ENCODE measurements around the gene RNF152.

The RNF152 gene

GRCh38 chr18:61825386-61825785, 67.4 kb downstream of the RNF152 start:
- no peak for TF ChIP-seq CTCF (IDR thresholded peaks at IDR 0.05; ENCODE audit: insufficient read depth, low read depth, low read length, missing control alignments)
- H3K4me3 ChIP-seq (ENCODE audit: low read depth, low read length): no peak overlapping the region
- no peak for DNase-seq (ENCODE audit: low read depth)

GRCh38 chr18:61824733-61825363, 68.0 kb downstream of the RNF152 start:
- DNase-seq (ENCODE audit: low read depth): no peak
- TF ChIP-seq CTCF (IDR thresholded peaks at IDR 0.05; ENCODE audit: insufficient read depth, low read depth, low read length, missing control alignments): no peak
- no peak overlapping the region for H3K4me3 ChIP-seq (ENCODE audit: low read depth, low read length)

- DNase-seq (ENCODE audit: low read depth): no peak
- no peak for TF ChIP-seq CTCF (IDR thresholded peaks at IDR 0.05; ENCODE audit: insufficient read depth, low read depth, low read length, missing control alignments)
- H3K4me3 ChIP-seq (ENCODE audit: low read depth, low read length): no peak overlapping the region
Observed at GRCh38 chr18:61823595-61823994, 69.2 kb downstream of the RNF152 start.

GRCh38 chr18:61822879-61823278, 69.9 kb downstream of the RNF152 start:
- H3K4me3 ChIP-seq (ENCODE audit: low read depth, low read length): no peak overlapping the region
- TF ChIP-seq CTCF (IDR thresholded peaks at IDR 0.05; ENCODE audit: insufficient read depth, low read depth, low read length, missing control alignments): no peak

GRCh38 chr18:61821748-61822147, 71.1 kb downstream of the RNF152 start:
- no peak for DNase-seq (ENCODE audit: low read depth)
- no peak overlapping the region for H3K4me3 ChIP-seq (ENCODE audit: low read depth, low read length)
- no peak for TF ChIP-seq CTCF (IDR thresholded peaks at IDR 0.05; ENCODE audit: insufficient read depth, low read depth, low read length, missing control alignments)

More at GRCh38 chr18:61822879-61823278, 69.9 kb downstream of the RNF152 start:
- DNase-seq (ENCODE audit: low read depth): no peak

GRCh38 chr18:61820882-61821281, 71.9 kb downstream of the RNF152 start:
- H3K4me3 ChIP-seq (ENCODE audit: low read depth, low read length): no peak overlapping the region

More at GRCh38 chr18:61820882-61821281, 71.9 kb downstream of the RNF152 start:
- no peak for TF ChIP-seq CTCF (IDR thresholded peaks at IDR 0.05; ENCODE audit: insufficient read depth, low read depth, low read length, missing control alignments)
- no peak for DNase-seq (ENCODE audit: low read depth)
